Measurements from ENCODE around the gene TCL1A.
"Not testable (repeated sequence)": the region's sequence is repeated elsewhere in the genome, so short reads cannot be mapped to it uniquely, and the experiment has no call there.

The TCL1A gene

DNA sequence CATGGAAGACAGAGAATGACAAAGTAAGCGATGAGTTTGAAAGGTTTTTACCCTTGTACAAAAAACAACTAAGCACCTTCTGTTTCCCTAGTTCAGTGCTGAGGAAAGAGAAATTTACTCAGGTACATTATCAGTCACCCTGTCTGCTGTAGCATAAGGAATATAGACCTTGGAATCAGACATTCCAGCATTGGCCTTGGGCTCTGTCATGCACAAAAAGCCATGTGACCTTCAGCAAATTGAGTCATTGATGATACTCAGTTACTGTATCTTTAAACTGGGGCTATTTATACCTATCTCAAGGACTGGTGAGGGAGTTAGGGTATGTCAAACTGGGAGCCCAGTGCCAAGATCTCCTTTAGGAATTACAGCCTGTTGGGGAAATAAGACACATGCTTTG lies 19.3 kb upstream of the TCL1A start:
- Histone ChIP-seq H3K9me3 (ENCODE audit: control insufficient read depth, low read length) (no peaks in the 10 kb centered on the region), H3K4me1 (ENCODE audit: control insufficient read depth, insufficient read depth, low read length) (no peaks in the 10 kb centered on the region), H3K9ac (ENCODE audit: low read length) (no peak overlapping the region), H3K27me3 (replicated peaks; ENCODE audit: control insufficient read depth, insufficient read depth, low read length) (peaks cover 27% of the 10 kb centered on the region), H3K4me3 (ENCODE audit: low read length) (no peak overlapping the region), H3K36me3 (ENCODE audit: control insufficient read depth, insufficient read depth, low read length, severe bottlenecking) (no peaks in the 10 kb centered on the region)
- DNase-seq (ENCODE audit: low read depth): no peak

DNA sequence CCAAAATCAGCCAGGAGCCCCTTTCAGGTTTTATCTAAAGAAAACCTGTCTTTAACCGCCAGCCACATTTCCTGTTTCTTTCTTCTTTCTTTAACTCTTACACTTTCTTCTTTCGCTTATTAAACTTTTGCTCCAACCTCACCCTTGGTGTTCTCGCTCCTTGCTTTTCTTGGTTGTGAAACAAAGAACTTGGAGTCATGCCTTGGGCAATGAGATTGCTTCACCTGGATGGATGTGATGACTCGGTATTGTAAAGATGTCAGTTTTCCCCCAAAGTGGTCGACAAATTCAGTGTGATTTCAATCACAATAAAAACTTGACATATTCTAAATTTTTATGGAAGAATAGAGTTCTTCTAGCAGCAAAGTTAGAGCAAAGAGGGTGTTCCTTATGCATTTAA lies 16.2 kb upstream of the TCL1A start:
- Histone ChIP-seq H3K9ac (ENCODE audit: low read length) (no peak overlapping the region), H3K4me3 (ENCODE audit: low read length) (no peak overlapping the region), H3K4me1 (ENCODE audit: control insufficient read depth, insufficient read depth, low read length) (no peaks in the 10 kb centered on the region), H3K9me3 (ENCODE audit: control insufficient read depth, low read length) (no peaks in the 10 kb centered on the region), H3K27me3 (replicated peaks; ENCODE audit: control insufficient read depth, insufficient read depth, low read length) (peaks cover 31% of the 10 kb centered on the region), H3K36me3 (ENCODE audit: control insufficient read depth, insufficient read depth, low read length, severe bottlenecking) (no peaks in the 10 kb centered on the region)
- DNase-seq (ENCODE audit: low read depth): no peak

DNA sequence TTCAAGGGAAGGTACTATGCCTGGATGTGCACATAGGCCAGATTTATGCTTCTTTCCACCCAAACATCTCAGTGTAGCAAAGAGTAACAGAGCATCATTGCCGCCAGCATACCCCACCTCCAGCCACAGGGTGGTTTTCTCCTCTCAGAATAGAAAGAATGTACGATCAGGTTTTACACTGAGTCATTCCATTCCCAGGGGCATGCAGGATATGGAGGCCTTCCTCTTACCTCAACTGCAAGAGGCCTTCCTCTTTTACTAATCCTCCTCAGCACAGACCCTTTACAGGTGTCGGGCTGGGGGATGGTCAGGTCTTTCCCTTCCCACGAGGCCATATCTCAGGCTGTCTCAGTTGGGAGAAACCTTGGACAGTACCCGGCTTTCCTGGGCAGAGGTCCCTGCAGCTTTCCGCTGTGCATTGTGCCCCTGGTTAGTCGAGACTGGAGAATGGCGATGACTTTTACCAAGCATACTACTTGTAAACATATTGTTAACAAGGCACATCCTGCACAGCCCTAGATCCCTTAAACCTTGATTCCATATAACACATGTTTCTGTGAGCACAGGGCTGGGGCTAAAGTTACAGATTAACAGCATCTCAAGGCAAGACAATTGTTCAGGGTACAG lies 15.6 kb upstream of the TCL1A start:
- H3K4me1 ChIP-seq (ENCODE audit: control insufficient read depth, insufficient read depth, low read length); H3K36me3 ChIP-seq (ENCODE audit: control insufficient read depth, insufficient read depth, low read length, severe bottlenecking); DNase-seq (ENCODE audit: low read depth); H3K9me3 ChIP-seq (ENCODE audit: control insufficient read depth, low read length); H3K4me3 ChIP-seq (ENCODE audit: low read length); H3K9ac ChIP-seq (ENCODE audit: low read length): not testable (repeated sequence)
- peaks cover 31% of the 10 kb centered on the region for H3K27me3 ChIP-seq (replicated peaks; ENCODE audit: control insufficient read depth, insufficient read depth, low read length)

DNA sequence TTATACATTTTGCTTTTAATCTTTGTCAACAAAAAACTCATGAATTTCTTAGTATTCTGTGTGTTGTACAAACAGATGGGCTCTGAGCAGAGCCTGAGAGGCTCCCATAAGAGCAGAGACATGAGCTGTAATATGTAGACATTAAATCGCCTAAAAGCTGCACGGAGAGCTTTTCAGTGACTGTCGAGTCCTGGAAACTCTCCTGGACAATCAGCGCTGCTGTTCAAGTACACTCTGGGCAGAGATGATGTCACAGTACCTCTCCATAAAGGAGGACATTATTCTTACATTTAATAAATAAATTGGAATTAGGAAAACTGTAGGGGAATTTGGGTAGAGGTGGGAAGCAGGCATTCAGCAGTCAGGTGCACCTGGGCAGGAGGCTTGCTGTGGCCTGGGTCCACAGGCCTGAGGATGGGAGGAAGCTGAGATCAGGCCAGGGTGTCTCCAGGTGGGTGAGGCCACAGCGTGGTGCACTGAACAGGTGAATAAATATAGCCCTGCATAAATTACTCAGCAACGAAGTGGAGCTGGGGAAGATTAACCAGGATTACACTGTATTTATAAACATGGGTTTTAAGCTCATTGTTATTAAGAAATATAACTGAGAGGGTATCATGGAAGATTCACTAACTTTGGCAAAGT lies 13.3 kb upstream of the TCL1A start:
- H3K9me3 ChIP-seq (ENCODE audit: control insufficient read depth, low read length): peaks cover 8% of the 10 kb centered on the region
- H3K4me1 ChIP-seq (ENCODE audit: control insufficient read depth, insufficient read depth, low read length): no peaks in the 10 kb centered on the region
- H3K4me3 ChIP-seq (ENCODE audit: low read length): no peak overlapping the region
- DNase-seq (ENCODE audit: low read depth): no peak
- no peak overlapping the region for H3K9ac ChIP-seq (ENCODE audit: low read length)
- peaks cover 31% of the 10 kb centered on the region for H3K27me3 ChIP-seq (replicated peaks; ENCODE audit: control insufficient read depth, insufficient read depth, low read length)
- H3K36me3 ChIP-seq (ENCODE audit: control insufficient read depth, insufficient read depth, low read length, severe bottlenecking): no peaks in the 10 kb centered on the region

DNA sequence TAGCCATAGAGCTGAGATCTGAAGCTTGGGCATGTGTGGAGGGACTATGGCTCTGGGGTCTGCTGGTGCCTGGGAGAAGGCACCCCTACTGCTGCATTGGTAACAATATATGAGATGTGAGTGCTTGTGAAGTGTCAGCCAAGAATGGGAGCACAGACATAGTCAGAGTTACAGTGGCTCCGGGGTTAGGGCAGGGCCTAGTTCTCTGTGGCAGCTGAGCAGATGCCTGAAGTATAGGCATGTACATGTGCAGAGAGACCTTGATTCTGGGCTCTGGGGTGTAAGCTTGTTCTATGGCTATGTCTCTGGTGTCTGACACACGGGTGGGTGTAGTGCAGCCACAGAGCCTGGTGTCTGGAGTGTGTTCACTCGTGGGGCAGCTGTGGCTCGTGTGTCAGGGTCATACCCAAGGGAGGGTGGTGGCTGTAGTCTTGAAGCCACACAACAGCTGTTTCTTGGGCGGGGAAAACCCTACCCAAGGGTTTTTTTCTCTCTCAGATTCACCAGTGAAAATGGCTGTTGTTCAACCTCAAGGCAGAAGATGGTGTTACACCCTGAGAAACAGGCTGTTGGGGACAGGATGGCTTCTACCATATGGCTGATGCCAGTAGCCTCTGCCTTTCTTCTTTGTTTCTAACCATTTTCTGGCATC lies 11.9 kb upstream of the TCL1A start:
- Histone ChIP-seq H3K4me3 (ENCODE audit: low read length) (no peak overlapping the region), H3K27me3 (replicated peaks; ENCODE audit: control insufficient read depth, insufficient read depth, low read length) (peaks cover 24% of the 10 kb centered on the region), H3K9me3 (ENCODE audit: control insufficient read depth, low read length) (peaks cover 15% of the 10 kb centered on the region), H3K9ac (ENCODE audit: low read length) (no peak overlapping the region), H3K4me1 (ENCODE audit: control insufficient read depth, insufficient read depth, low read length) (no peaks in the 10 kb centered on the region), H3K36me3 (ENCODE audit: control insufficient read depth, insufficient read depth, low read length, severe bottlenecking) (no peaks in the 10 kb centered on the region)
- no peak for DNase-seq (ENCODE audit: low read depth)

DNA sequence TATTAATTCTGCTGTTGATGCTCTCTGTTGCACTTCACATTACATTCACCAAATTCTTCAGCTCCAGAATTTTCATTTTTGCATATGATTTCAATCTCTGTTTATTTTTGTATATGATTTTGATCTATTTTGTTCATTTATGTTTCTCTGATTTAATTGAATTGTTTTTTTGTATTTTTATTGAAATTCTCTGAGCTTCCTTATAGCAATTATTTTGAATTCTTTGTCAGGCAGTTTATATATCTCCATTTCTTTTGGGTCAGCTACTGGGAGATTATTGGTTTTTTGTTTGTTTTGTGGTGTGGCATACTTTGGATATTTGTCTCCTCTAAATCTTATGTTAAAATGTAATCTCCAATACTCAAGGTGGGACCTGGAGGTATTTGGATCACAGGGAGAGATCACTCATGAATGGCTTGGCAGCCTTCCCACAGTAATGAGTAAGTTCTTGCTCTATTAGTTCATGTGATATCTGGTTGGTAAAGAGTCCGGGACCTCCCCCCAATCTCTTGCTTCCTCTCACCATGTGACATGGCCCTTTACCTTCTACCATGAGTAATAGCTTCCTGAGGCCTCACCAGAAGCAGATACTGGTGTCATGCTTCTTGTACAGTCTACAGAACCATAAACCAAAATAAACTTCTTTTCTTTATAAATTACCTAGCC lies 8.7 kb upstream of the TCL1A start:
- H3K4me1 ChIP-seq (ENCODE audit: control insufficient read depth, insufficient read depth, low read length): no peaks in the 10 kb centered on the region
- H3K9me3 ChIP-seq (ENCODE audit: control insufficient read depth, low read length): peaks cover 15% of the 10 kb centered on the region
- H3K36me3 ChIP-seq (ENCODE audit: control insufficient read depth, insufficient read depth, low read length, severe bottlenecking): no peaks in the 10 kb centered on the region
- peaks cover 4% of the 10 kb centered on the region for H3K27me3 ChIP-seq (replicated peaks; ENCODE audit: control insufficient read depth, insufficient read depth, low read length)
- DNase-seq (ENCODE audit: low read depth): no peak
- H3K9ac ChIP-seq (ENCODE audit: low read length): no peak overlapping the region
- H3K4me3 ChIP-seq (ENCODE audit: low read length): no peak overlapping the region

DNA sequence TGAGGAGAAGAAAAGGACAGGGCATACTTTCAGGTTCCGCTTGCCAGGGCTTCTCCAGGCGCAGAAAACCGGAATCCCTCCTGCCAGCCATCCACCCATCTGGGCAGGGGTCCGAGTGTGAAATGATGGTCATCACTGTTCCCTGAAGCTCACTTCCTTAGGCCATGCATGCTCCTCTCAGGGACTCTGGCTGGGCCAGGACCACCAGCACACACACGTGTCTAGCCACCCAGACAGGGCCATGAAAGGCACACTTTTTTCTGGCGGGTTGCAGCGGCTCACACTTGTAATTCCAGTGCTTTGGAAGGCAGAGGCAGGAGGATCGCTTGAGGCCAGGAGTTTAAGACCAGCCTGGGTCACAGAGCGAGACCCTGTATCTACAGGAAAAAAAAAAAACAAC lies 1.5 kb downstream of the TCL1A start:
- Histone ChIP-seq H3K4me1 (ENCODE audit: control insufficient read depth, insufficient read depth, low read length) (no peaks in the 10 kb centered on the region), H3K4me3 (ENCODE audit: low read length) (no peak overlapping the region), H3K9ac (ENCODE audit: low read length) (no peak overlapping the region), H3K9me3 (ENCODE audit: control insufficient read depth, low read length) (no peaks in the 10 kb centered on the region), H3K36me3 (ENCODE audit: control insufficient read depth, insufficient read depth, low read length, severe bottlenecking) (no peaks in the 10 kb centered on the region), H3K27me3 (replicated peaks; ENCODE audit: control insufficient read depth, insufficient read depth, low read length) (peaks cover 13% of the 10 kb centered on the region)
- DNase-seq (ENCODE audit: low read depth): no peak

DNA sequence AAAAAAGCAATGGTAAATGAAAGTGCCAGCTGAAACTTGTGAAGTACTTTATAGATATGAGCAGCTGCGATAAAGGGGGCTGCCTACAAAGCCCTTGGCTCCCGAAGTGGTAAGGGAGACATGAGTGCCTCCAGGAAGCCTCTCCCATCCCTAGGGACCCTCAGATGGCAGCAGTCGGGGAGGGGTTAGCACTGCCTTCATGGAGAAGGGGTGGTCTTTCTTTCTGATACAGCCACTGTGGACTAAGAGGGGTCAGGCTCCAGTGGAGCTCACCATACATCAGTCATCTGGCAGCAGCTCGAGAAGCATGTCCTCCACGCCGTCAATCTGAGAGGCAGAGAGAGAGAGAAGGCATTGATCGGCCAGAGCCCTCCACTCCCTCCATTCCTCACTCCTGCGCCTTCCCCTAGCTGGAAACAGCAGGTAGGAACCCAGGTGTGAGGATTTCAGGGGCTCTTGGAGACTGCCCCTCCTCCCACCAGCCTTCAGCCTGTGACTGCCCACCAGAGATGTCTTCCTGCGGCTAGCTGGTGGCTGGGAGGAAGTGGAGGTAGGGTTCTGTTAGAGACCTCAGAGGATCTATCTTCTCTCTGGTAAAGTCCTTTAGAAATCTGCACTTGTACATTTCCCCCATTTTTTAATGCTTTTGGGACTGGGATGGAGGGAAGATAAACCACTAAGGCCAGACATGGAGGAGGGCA lies 2.3 kb downstream of the TCL1A start:
- no peak overlapping the region for H3K9ac ChIP-seq (ENCODE audit: low read length)
- H3K27me3 ChIP-seq (replicated peaks; ENCODE audit: control insufficient read depth, insufficient read depth, low read length): peaks cover 13% of the 10 kb centered on the region
- DNase-seq (ENCODE audit: low read depth): no peak
- no peak overlapping the region for H3K4me3 ChIP-seq (ENCODE audit: low read length)
- H3K4me1 ChIP-seq (ENCODE audit: control insufficient read depth, insufficient read depth, low read length): no peaks in the 10 kb centered on the region
- H3K9me3 ChIP-seq (ENCODE audit: control insufficient read depth, low read length): no peaks in the 10 kb centered on the region
- no peaks in the 10 kb centered on the region for H3K36me3 ChIP-seq (ENCODE audit: control insufficient read depth, insufficient read depth, low read length, severe bottlenecking)

DNA sequence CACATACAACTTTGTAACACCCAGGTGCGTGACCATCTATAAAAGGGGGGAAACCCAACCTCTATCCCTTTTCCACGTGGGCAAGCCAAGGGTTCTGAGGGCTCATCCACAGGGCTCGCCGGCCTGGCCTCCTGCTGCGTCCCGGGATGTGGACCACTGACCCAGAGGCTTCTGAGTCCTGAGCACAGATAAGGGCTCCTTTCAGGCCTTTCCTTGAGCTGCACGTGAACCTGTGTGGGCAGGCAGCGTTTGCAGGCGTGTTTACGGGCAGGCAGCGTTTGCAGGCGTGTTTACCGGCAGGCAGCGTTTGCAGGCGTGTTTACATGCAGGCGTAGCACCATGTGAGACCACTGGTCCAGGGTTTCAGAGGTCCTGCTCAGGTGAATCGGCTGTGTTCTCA lies 3.8 kb downstream of the TCL1A start:
- Histone ChIP-seq H3K4me3 (ENCODE audit: low read length) (no peak overlapping the region), H3K4me1 (ENCODE audit: control insufficient read depth, insufficient read depth, low read length) (no peaks in the 10 kb centered on the region), H3K36me3 (ENCODE audit: control insufficient read depth, insufficient read depth, low read length, severe bottlenecking) (no peaks in the 10 kb centered on the region), H3K27me3 (replicated peaks; ENCODE audit: control insufficient read depth, insufficient read depth, low read length) (peaks cover 16% of the 10 kb centered on the region), H3K9ac (ENCODE audit: low read length) (no peak overlapping the region), H3K9me3 (ENCODE audit: control insufficient read depth, low read length) (no peaks in the 10 kb centered on the region)
- DNase-seq (ENCODE audit: low read depth): no peak

DNA sequence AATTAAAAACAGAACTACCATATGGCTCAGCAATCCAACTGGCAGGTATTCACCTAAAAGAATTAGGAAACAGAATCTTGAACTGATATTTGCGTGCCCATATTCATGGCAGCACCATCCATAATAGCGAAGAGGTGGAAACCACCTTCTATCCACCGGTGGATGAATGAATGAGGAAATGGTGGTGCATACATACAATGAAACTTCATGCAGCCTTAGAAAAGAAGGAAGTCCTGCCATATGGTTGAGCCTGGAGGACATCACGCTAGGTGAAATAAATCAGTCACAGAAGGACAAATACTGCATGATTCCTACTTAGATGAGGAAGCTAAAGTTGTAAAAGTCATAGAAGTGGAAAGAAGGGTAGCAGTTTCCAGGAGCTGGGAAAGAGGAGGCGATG lies 6.6 kb downstream of the TCL1A start:
- no peaks in the 10 kb centered on the region for H3K4me1 ChIP-seq (ENCODE audit: control insufficient read depth, insufficient read depth, low read length)
- no peak overlapping the region for H3K4me3 ChIP-seq (ENCODE audit: low read length)
- no peak for DNase-seq (ENCODE audit: low read depth)

DNA sequence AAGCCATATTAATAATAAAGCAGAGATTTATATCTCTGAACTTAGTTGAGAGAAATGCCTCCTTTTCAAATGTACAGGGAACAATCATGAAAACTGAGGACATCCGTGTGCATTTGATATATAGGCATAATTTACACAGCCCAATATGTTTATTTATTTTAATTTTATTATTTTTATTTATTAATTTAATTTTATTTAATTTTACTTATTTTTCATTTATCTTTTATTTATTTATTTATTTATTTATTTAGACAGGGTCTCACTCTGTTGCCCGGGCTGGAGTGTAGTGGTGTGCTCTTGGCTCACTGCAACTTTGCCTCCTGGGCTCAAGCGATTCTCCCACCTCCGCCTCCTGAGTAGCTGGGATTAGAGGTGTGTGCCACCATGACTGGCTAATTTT lies 8.4 kb downstream of the TCL1A start:
- Histone ChIP-seq H3K4me3 (ENCODE audit: low read length) (no peak overlapping the region), H3K9ac (ENCODE audit: low read length) (no peak overlapping the region), H3K36me3 (ENCODE audit: control insufficient read depth, insufficient read depth, low read length, severe bottlenecking) (no peaks in the 10 kb centered on the region), H3K4me1 (ENCODE audit: control insufficient read depth, insufficient read depth, low read length) (no peaks in the 10 kb centered on the region), H3K9me3 (ENCODE audit: control insufficient read depth, low read length) (no peaks in the 10 kb centered on the region), H3K27me3 (replicated peaks; ENCODE audit: control insufficient read depth, insufficient read depth, low read length) (peaks cover 27% of the 10 kb centered on the region)
- no peak for DNase-seq (ENCODE audit: low read depth)

More for the DNA sequence above, 6.6 kb downstream of the TCL1A start:
- Histone ChIP-seq H3K36me3 (ENCODE audit: control insufficient read depth, insufficient read depth, low read length, severe bottlenecking) (no peaks in the 10 kb centered on the region), H3K27me3 (replicated peaks; ENCODE audit: control insufficient read depth, insufficient read depth, low read length) (peaks cover 20% of the 10 kb centered on the region), H3K9ac (ENCODE audit: low read length) (no peak overlapping the region), H3K9me3 (ENCODE audit: control insufficient read depth, low read length) (no peaks in the 10 kb centered on the region)

Measured in adipocyte (in vitro differentiated cells).